Heart right ventricle (tissue), 16 donors: Measurements from ENCODE around the gene CD302. TPM values are rescaled to one million over a fixed set of nuclear protein-coding genes. Genes with fewer than 3 reads are reported as not detected.

Experiments used
- ATAC-seq, 8 donors: fragments of 200-7000 bp; cut with Tn5 transposase; one replicate each; pipeline ENCODE4 v1.9.1; 2020; ENCODE audit warnings: mild to moderate bottlenecking in 8 of 8, moderate library complexity in 8 of 8, moderate number of reproducible peaks in 1 of 8
- DNase-seq, 2 donors: peaks; one replicate each; pipeline ENCODE4 v3.0.0-alpha.2; 2020
- H3K27ac ChIP-seq, 10 donors: fragments of 200-600 bp; sonication (generic) in 2 of 10; one replicate each; pipeline versions ENCODE4 v1.5.0 to v1.8.0; 2020 to 2022; ENCODE audit warnings: mild to moderate bottlenecking in 3 of 10
- H3K27me3 ChIP-seq, 7 donors: fragments of 200-600 bp; one replicate each; pipeline ENCODE4 v1.8.0; 2021 to 2022; ENCODE audit warnings: mild to moderate bottlenecking in 2 of 7
- H3K36me3 ChIP-seq, 9 donors: fragments of 200-600 bp; sonication (generic) in 1 of 9; one replicate each; pipeline versions ENCODE4 v1.5.0 to v1.8.0; 2020 to 2022; ENCODE audit warnings: mild to moderate bottlenecking in 2 of 9
- H3K4me1 ChIP-seq, 9 donors: fragments of 200-600 bp; sonication (generic) in 1 of 9; one replicate each; pipeline versions ENCODE4 v1.5.0 to v1.8.0; 2020 to 2022; ENCODE audit warnings: mild to moderate bottlenecking in 4 of 9
- H3K4me3 ChIP-seq, 10 donors: fragments of 200-600 bp; sonication (generic) in 2 of 10; one replicate each; pipeline versions ENCODE4 v1.5.0 to v1.8.0; 2020 to 2022; ENCODE audit warnings: mild to moderate bottlenecking in 7 of 10, moderate library complexity in 2 of 10
- H3K9me3 ChIP-seq, 11 donors: fragments of 200-600 bp in 10 of 11; sonication (generic) in 2 of 11; one replicate each; pipeline versions ENCODE4 v1.5.0 to v1.8.0; 2013 to 2022; ENCODE audit warnings: mild to moderate bottlenecking in 2 of 11, control low read depth in 1 of 11, moderate library complexity in 1 of 11
- WGBS, 2 donors: extraction: QIAGEN DNeasy Blood & Tissue Kit; methylation state at CpG; one replicate each; pipeline ENCODE4 v1.1.7; 2013; ENCODE audit warnings: inconsistent platforms in 1 of 2; 5-methylcytosine and 5-hydroxymethylcytosine counted together
- intact Hi-C, 10 donors: fragments of 100-400 bp; cut with DNase I; formaldehyde crosslinking; loops; one replicate each; pipeline versions ENCODE4 v1.11.1 to v1.14.2; 2022
- polyA plus RNA-seq, 2 donors: library from polyadenylated mRNA; stranded (reverse); fragments of 200-250 nt; gene quantifications; one replicate each; pipeline ENCODE4 v1.2.3, GENCODE V29; 2013
- total RNA-seq, 10 donors: library from RNA; stranded (reverse); fragmentation: NEBNext Ultra II Directional in 3 of 10; extraction: Animal tissue kit (Norgen Biotek cat#: 25700) in 3 of 10; gene quantifications; one replicate each; pipeline versions ENCODE4 v1.2.1 to v1.2.4, GENCODE V29; 2021 to 2023
- TF ChIP-seq, protein P1 (sequence below), 9 donors: fragments of 200-600 bp; sonication (generic) in 2 of 9; IDR thresholded peaks; one replicate each; pipeline versions ENCODE4 v1.5.0 to v1.8.0; 2021 to 2022; ENCODE audit warnings: antibody characterized with exemption in 9 of 9, mild to moderate bottlenecking in 5 of 9, moderate library complexity in 1 of 9
- donor health status: Arrhythmogenic right ventricular cardiomyopathy.
- donor health status: ischemic (EF 13 %, LVEDD 7.1; RV severe dilation, severe dysfunction).
- donor health status: healthy with polysubstance abuse.
- donor health status: DM: no; HTN: yes; CAD: no.
- donor health status: DM: no; HTN: no; CAD: no.
- donor health status: ischemic (EF 25% LVEDD 6.9; RV normal size, moderate dysfunction).
- donor health status: ischemic (EF 25% LVEDD 5.7; RV mildly dilated, moderate dysfunction).
- donor health status: healthy.
- donor health status: DM: yes; HTN: yes; CAD: no.
- donor health status: Ischemic cardiomyopathy.
- donor health status: ischemic (EF 35%, LVEDD 5.7; RV mildly dilated, moderate dysfunction).
- donor health status: nonischemic (EF 11% LVEDD 7.7; RV severe dilation, severe dysfunction).
- donor health status: DM: yes; HTN: yes; CAD: no.
- donor health status: PGD.
- donor health status: ischemic (EF 29% LVEDD 5.4; RV normal size, mild dysfunction).
- donor health status: nonischemic (EF 23%, LVEDD 6.1; RV moderate dilation, normal function).

CD302 gene
- total and polyA plus RNA-seq, 12 donors, result 5.8 to 25.2 (median 12.8) TPM

DNA sequence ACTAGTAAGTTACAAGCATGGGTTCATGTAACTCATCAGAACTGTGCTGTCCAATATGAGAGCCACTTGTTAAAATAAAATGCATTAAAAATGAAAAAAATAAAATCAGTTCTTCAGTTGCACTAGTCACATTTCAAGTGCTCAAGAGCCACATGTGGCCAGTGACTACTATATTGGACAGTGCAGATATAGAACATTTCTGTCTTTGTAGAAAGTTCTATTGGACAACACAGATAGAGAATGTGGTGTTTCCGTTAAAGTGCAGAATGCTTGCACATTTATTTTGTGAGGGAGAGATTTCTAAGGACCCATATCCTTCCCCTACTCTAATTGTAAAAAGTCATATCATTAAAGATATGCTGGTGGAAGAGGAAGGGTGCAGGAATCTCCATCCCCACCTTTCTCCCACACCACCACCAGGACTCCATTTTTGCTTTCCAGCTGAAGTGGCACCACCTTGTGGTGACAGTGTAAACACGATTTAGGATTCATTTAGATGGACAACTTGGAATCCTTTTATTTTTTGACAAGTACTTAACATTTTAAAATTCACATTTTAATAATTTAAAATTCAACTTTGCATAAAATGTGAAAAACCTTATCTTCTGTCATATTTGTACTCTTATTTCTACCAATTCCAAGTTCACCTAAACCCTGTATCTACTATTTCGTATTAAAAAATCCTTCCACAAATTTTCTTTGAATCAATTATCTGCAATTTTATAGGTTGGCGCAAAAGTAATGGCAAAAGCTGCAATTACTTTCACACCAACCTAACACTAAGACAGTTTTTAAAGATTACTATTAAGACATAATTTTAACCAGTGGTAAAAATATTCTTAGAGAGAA, 9.4 kb upstream of the CD302 start:
- ATAC-seq (peak in 3 of 8 donors; percentile 48 to 70 (median 58)), DNase-seq (peak in 1 of 2 donors; percentile 34)
- 69 to 74% methylated on average over 4 of the region's 4 CpGs for WGBS, 2 donors

DNA sequence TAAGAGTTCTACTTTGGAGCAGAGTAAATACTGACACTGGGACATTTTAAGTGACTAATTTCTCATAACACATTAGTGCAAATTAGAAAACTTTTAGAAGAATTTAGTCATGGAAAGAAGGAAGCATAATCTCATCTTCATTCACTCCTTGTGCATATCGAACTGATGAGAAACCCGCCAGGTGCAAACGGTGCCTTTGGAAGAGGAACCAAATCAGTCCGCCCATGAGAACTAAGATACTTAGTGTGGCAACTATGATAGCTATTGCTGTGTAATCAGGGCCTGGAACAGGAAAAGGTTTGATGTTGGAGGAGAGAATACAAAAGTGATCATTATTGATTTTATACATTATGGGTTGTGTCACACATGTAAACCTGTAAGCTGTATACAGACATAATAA, 6.9 kb upstream of the CD302 start:
- H3K27me3 ChIP-seq, result no peaks in the 10 kb centered on the region
- no peak overlapping the region for H3K27ac ChIP-seq
- peaks cover 0 to 9% (median 0%) of the 10 kb centered on the region in 9 donors for H3K4me1 ChIP-seq
- no peak overlapping the region for H3K4me3 ChIP-seq
- 87 to 88% methylated on average over 4 of the region's 4 CpGs for WGBS, 2 donors
- no peak for DNase-seq
- H3K36me3 ChIP-seq, result no peaks in the 10 kb centered on the region
- TF ChIP-seq, protein P1, sequence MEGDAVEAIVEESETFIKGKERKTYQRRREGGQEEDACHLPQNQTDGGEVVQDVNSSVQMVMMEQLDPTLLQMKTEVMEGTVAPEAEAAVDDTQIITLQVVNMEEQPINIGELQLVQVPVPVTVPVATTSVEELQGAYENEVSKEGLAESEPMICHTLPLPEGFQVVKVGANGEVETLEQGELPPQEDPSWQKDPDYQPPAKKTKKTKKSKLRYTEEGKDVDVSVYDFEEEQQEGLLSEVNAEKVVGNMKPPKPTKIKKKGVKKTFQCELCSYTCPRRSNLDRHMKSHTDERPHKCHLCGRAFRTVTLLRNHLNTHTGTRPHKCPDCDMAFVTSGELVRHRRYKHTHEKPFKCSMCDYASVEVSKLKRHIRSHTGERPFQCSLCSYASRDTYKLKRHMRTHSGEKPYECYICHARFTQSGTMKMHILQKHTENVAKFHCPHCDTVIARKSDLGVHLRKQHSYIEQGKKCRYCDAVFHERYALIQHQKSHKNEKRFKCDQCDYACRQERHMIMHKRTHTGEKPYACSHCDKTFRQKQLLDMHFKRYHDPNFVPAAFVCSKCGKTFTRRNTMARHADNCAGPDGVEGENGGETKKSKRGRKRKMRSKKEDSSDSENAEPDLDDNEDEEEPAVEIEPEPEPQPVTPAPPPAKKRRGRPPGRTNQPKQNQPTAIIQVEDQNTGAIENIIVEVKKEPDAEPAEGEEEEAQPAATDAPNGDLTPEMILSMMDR (IDR thresholded peaks at IDR 0.05), result no peak
- intact Hi-C loops, result loop anchor here in 4 of 10 donors (5.0 to 10.0 kb wide), 6 partner anchors 90 to 190 kb away; partner anchors contain the start of genes MARCHF7 (in 2 of the 4) and BAZ2B (in 1 of the 4)
- H3K9me3 ChIP-seq, result no peaks in the 10 kb centered on the region
- ATAC-seq, result no peak

More for the DNA sequence above, 9.4 kb upstream of the CD302 start:
- peaks cover 0 to 5% (median 0%) of the 10 kb centered on the region in 9 donors for H3K4me1 ChIP-seq
- no peak overlapping the region for H3K27ac ChIP-seq
- no peaks in the 10 kb centered on the region for H3K9me3 ChIP-seq
- H3K36me3 ChIP-seq, result no peaks in the 10 kb centered on the region
- H3K27me3 ChIP-seq, result no peaks in the 10 kb centered on the region
- intact Hi-C loops, result loop anchor here in 4 of 10 donors (5.0 to 10.0 kb wide), 6 partner anchors 93 to 193 kb away; partner anchors contain the start of genes MARCHF7 (in 2 of the 4) and BAZ2B (in 1 of the 4)
- no peak overlapping the region for H3K4me3 ChIP-seq
- TF ChIP-seq, protein P1 (IDR thresholded peaks at IDR 0.05), result peak; percentile 49 to 82 (median 76)

DNA sequence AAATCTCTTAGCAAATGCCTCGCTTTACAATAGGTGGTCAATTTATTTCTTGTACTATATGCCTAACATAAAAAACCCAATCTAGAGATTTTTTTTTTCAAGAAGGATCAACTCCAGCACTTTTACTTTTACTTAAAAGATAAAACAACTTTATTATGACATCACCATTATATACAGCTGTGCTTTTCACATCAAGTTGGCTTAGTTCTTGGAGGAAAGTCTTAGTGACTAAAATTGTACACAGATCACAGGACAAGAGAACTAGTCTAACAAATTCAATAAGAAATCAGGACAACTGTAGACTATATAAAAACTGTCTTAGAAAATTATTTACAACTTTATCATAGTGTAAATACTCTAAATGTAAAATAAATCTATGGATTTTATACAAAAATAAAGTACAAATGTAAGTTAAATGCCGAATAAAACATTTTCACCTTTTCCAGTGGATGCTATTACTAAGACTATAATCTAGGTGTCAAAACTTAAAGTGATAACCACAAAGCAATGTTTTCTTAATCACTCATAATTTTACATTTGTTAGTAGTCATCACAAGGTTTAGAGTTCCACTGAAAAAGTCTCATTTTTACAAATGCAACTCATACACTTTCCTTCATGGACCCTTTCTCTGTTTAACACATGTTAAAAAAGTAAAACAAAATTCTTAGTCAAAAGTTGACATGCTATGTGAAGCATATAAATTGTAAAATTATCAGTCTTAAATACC, 5.4 kb upstream of the CD302 start:
- DNase-seq (no peak), ATAC-seq (no peak)
- H3K27ac ChIP-seq, result no peak overlapping the region
- peaks cover 0 to 13% (median 0%) of the 10 kb centered on the region in 9 donors for H3K4me1 ChIP-seq
- no peaks in the 10 kb centered on the region for H3K27me3 ChIP-seq
- WGBS, 2 donors, result 48 to 52% methylated on average over 2 of the region's 2 CpGs
- TF ChIP-seq, protein P1 (IDR thresholded peaks at IDR 0.05), result no peak
- no peaks in the 10 kb centered on the region for H3K9me3 ChIP-seq
- intact Hi-C loops, result loop anchor here in 4 of 10 donors (10.0 kb wide), 5 partner anchors 89 to 189 kb away; partner anchors contain the start of genes BAZ2B (in 1 of the 4) and MARCHF7 (in 1 of the 4)
- no peak overlapping the region for H3K4me3 ChIP-seq
- H3K36me3 ChIP-seq, result no peaks in the 10 kb centered on the region

DNA sequence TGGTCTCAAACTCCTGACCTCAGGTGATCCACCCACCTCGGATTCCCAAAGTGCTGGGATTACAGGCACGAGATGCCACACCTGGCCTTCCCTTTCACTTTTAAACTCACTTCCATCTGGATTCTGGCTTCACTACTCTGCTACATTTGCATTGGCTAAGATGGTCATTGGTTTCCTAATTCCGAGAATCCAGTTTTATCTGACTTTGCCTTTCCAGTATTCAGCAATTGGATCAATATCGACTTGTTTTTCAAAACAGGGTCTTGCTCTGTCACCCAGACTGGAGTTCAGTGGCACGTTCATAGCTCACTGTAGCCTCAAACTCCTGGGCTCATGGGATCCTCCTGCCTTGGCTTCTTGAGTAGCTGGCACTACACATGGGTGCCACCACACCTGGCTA, 4.7 kb upstream of the CD302 start:
- no peaks in the 10 kb centered on the region for H3K36me3 ChIP-seq
- intact Hi-C loops, result loop anchor here in 4 of 10 donors (10.0 kb wide), 5 partner anchors 88 to 188 kb away; partner anchors contain the start of genes BAZ2B (in 1 of the 4) and MARCHF7 (in 1 of the 4)
- ATAC-seq (no peak), DNase-seq (no peak)
- H3K4me3 ChIP-seq, result no peak overlapping the region
- H3K27me3 ChIP-seq, result no peaks in the 10 kb centered on the region
- no peaks in the 10 kb centered on the region for H3K9me3 ChIP-seq
- H3K4me1 ChIP-seq, result peaks cover 0 to 13% (median 0%) of the 10 kb centered on the region in 9 donors
- WGBS, 2 donors, result 92 to 96% methylated on average over 5 of the region's 5 CpGs
- TF ChIP-seq, protein P1 (IDR thresholded peaks at IDR 0.05), result no peak
- peak overlapping the region in 1 of 10 donors; percentile 72 for H3K27ac ChIP-seq
